Upper lobe of left lung (tissue), 6 donors: ENCODE results near the gene SAMD11. TPM values are rescaled to one million over a fixed set of nuclear protein-coding genes. Genes with fewer than 3 reads are reported as not detected.
"Not testable (repeated sequence)": the region's sequence is repeated elsewhere in the genome, so short reads cannot be mapped to it uniquely, and the experiment has no call there.

ENCODE experiments used
- ATAC-seq, 2 donors: fragments of 200-7000 bp; cut with Tn5 transposase; one replicate each; pipeline ENCODE4 v1.9.1; 2022; ENCODE audit warnings: mild to moderate bottlenecking in 2 of 2, moderate library complexity in 2 of 2; ENCODE audit not compliant: low FRiP score in 2 of 2
- DNase-seq, 2 donors: peaks; one replicate each; pipeline ENCODE4 v3.0.0-alpha.2; 2019 to 2020
- H3K27ac ChIP-seq, 4 donors: fragments of 200-600 bp; sonication (generic); one replicate each; pipeline ENCODE4 v1.5.1; 2016 to 2019
- H3K27me3 ChIP-seq, 4 donors: fragments of 200-600 bp; sonication (generic); one replicate each; pipeline ENCODE4 v1.5.1; 2017 to 2019
- H3K36me3 ChIP-seq, 4 donors: fragments of 200-600 bp; sonication (generic); one replicate each; pipeline ENCODE4 v1.5.1; 2016 to 2019
- H3K4me1 ChIP-seq, 4 donors: fragments of 200-600 bp; sonication (generic); one replicate each; pipeline ENCODE4 v1.5.1; 2018 to 2019
- H3K4me3 ChIP-seq, 4 donors: fragments of 200-600 bp; sonication (generic); one replicate each; pipeline ENCODE4 v1.5.1; 2017 to 2019; ENCODE audit warnings: mild to moderate bottlenecking in 2 of 4, moderate library complexity in 1 of 4
- H3K9me3 ChIP-seq, 4 donors: fragments of 200-600 bp; sonication (generic); one replicate each; pipeline ENCODE4 v1.5.1; 2018 to 2019
- CTCF ChIP-seq, 6 experiments: fragments of 450-650 bp in 4 of 6; fragments of 200-600 bp in 2 of 6; sonication (generic) in 2 of 6; IDR thresholded peaks; one replicate each; pipeline ENCODE4 v1.5.1; 2016 to 2019; ENCODE audit warnings: antibody characterized with exemption in 6 of 6
- EP300 ChIP-seq, 4 donors: sonication (generic); formaldehyde crosslinking; IDR thresholded peaks; one replicate each; pipeline ENCODE4 v1.5.1; 2017; ENCODE audit warnings: antibody characterized with exemption in 4 of 4, control low read depth in 2 of 4
- POLR2A ChIP-seq, 4 donors: fragments of 450-650 bp; IDR thresholded peaks; one replicate each; pipeline ENCODE4 v1.5.1; 2016 to 2017; ENCODE audit warnings: antibody characterized with exemption in 4 of 4, mild to moderate bottlenecking in 2 of 4
- POLR2AphosphoS5 ChIP-seq, 2 donors: sonication (generic); formaldehyde crosslinking; IDR thresholded peaks; one replicate each; pipeline ENCODE4 v1.5.1; 2017; ENCODE audit warnings: antibody characterized with exemption in 2 of 2
- WGBS, 2 donors: methylation state at CpG; one replicate each; pipeline ENCODE4 v1.1.5; 2017 to 2018; 5-methylcytosine and 5-hydroxymethylcytosine counted together
- total RNA-seq, 6 donors: library from RNA; depleted of rRNA in 4 of 6; stranded (reverse); fragments of >200 nt in 4 of 6; gene quantifications; one replicate each; pipeline versions ENCODE4 v1.1.0 to v1.2.1, GENCODE V29; 2016 to 2021
- donor health status: DM: no; HTN: no; CAD: no; lungs with moderate emphysema.
- donor health status: DM: no; HTN: yes; CAD: no; lungs with severe emphysema.

Gene SAMD11
- total RNA-seq, 6 donors from 2014 or later: 1.0 to 9.3 (median 2.4) TPM

DNA sequence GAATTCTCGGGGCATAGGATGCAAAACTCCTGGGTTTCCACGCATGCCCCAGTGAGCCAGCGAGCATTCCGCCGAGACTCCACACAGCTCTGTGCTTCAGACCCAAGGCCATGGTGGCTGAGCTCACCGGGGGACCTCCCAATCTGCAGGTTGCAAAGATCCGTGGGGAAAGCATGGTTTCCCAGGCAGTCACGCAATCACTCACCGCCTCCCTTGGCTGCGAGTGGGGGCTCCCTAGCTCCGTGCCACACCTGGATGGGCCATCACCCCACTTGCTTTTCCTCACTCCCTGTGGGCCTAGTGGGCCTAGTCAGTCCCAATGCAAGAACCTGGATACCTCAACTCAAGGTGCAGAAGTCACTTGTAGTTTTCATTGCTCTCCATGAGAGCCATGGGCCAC, 37.0 kb upstream of the SAMD11 start:
- Histone ChIP-seq H3K27ac (no peak overlapping the region), H3K9me3 (no peaks in the 10 kb centered on the region), H3K27me3 (no peaks in the 10 kb centered on the region), H3K4me3 (no peak overlapping the region), H3K36me3 (no peaks in the 10 kb centered on the region), H3K4me1 (no peaks in the 10 kb centered on the region)
- 83 to 94% methylated on average over 4 to 11 of the region's 11 CpGs for WGBS, 2 donors
- ATAC-seq (no peak), DNase-seq (peak in 1 of 2 donors; percentile 43)
- TF ChIP-seq POLR2AphosphoS5 (IDR thresholded peaks at IDR 0.05): no peak
- no peak for TF ChIP-seq EP300 (IDR thresholded peaks at IDR 0.05)
- TF ChIP-seq POLR2A (IDR thresholded peaks at IDR 0.05): no peak
- no peak for TF ChIP-seq CTCF (IDR thresholded peaks at IDR 0.05)

- Histone ChIP-seq H3K9me3 (no peaks in the 10 kb centered on the region), H3K4me3 (no peak overlapping the region), H3K36me3 (no peaks in the 10 kb centered on the region), H3K4me1 (no peaks in the 10 kb centered on the region), H3K27me3 (no peaks in the 10 kb centered on the region), H3K27ac (no peak overlapping the region)
- no peak for DNase-seq
- TF ChIP-seq EP300 (IDR thresholded peaks at IDR 0.05): no peak
- no peak for TF ChIP-seq CTCF (IDR thresholded peaks at IDR 0.05)
- TF ChIP-seq POLR2A (IDR thresholded peaks at IDR 0.05): no peak
- TF ChIP-seq POLR2AphosphoS5 (IDR thresholded peaks at IDR 0.05): no peak
- ATAC-seq: no peak
Measured at GRCh38 chr1:888297-888696, 35.4 kb upstream of the SAMD11 start.

DNA sequence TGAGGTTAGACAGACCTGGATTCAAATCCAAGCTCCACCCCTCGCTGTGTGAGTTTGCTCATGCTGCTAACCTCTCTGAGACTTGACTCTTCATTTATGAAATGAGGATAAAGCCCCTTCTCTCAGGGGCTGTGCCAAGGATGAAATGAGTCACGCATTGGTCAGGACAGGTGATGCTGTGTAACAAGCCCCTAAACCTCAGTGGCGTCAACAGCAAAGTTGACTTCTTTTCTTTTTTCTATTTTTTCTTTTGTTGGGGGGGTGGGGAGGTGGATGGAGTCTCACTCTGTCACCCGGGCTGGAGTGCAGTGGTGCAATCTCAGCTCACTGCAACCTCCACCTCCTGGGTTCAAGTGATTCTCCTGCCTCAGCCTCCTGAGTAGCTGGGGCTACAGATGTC, 33.9 kb upstream of the SAMD11 start:
- WGBS, 2 donors: 85% methylated on average over 4 of the region's 4 CpGs
- H3K36me3 ChIP-seq, H3K4me1 ChIP-seq, ATAC-seq, H3K4me3 ChIP-seq, DNase-seq, H3K27ac ChIP-seq, H3K9me3 ChIP-seq, H3K27me3 ChIP-seq: not testable (repeated sequence)

DNA sequence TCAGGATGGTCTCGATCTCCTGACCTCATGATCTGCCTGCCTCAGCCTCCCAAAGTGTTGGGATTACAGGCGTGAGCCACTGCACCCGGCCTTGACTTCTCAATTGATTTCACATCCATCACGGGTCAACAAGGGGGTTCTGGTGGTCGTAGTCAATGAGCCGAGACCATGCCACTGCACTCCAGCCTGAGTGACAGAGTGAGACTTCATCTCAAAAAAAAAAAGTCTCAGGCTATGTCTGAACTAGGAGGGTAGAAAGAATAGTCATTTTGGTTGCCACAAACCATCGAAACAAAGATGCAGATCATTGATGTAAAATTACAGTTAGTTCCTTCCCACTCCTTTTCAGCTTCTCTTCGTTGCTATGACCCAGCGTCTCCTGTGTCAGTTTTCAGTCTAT, 33.5 kb upstream of the SAMD11 start:
- H3K4me1 ChIP-seq, H3K36me3 ChIP-seq, H3K4me3 ChIP-seq, H3K27me3 ChIP-seq, DNase-seq, ATAC-seq, H3K9me3 ChIP-seq, H3K27ac ChIP-seq: not testable (repeated sequence)
- whole genome bisulfite sequencing, 2 donors: 82 to 84% methylated on average over 9 of the region's 9 CpGs

GRCh38 chr1:890661-891060, 33.1 kb upstream of the SAMD11 start:
- Histone ChIP-seq H3K4me1 (no peaks in the 10 kb centered on the region), H3K4me3 (no peak overlapping the region), H3K9me3 (no peaks in the 10 kb centered on the region), H3K27me3 (no peaks in the 10 kb centered on the region), H3K36me3 (no peaks in the 10 kb centered on the region), H3K27ac (no peak overlapping the region)
- no peak for DNase-seq
- no peak for ATAC-seq
- TF ChIP-seq CTCF (IDR thresholded peaks at IDR 0.05) (no peak), POLR2A (IDR thresholded peaks at IDR 0.05) (no peak), POLR2AphosphoS5 (IDR thresholded peaks at IDR 0.05) (no peak), EP300 (IDR thresholded peaks at IDR 0.05) (no peak)
- 21 to 29% methylated on average over 3 of the region's 3 CpGs for WGBS, 2 donors

DNA sequence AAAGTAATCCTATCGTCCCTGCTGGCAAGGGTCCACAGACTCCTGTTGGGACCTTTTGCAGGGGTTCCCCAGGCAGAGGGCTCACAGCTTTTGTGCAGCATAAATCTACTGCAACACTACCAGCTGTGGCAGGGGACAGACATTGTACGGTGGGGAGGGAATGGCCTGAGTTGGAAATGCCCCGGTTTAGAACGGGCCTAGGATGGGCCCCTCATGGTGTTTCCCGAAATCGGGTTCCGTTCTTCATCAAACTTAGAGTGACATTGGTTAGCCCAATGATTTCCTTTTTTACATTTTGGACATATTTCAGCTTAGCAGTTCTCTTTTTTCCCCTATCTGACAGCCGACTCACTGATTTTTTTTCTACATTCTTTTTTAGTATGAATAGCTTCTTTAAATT, 26.5 kb upstream of the SAMD11 start:
- TF ChIP-seq POLR2AphosphoS5 (IDR thresholded peaks at IDR 0.05) (no peak), CTCF (IDR thresholded peaks at IDR 0.05) (no peak), EP300 (IDR thresholded peaks at IDR 0.05) (no peak), POLR2A (IDR thresholded peaks at IDR 0.05) (no peak)
- DNase-seq: no peak
- Histone ChIP-seq H3K4me1 (no peaks in the 10 kb centered on the region), H3K36me3 (no peaks in the 10 kb centered on the region), H3K4me3 (no peak overlapping the region), H3K27ac (no peak overlapping the region), H3K9me3 (no peaks in the 10 kb centered on the region), H3K27me3 (no peaks in the 10 kb centered on the region)
- ATAC-seq: no peak
- 49 to 52% methylated on average over 8 of the region's 8 CpGs for WGBS, 2 donors

DNA sequence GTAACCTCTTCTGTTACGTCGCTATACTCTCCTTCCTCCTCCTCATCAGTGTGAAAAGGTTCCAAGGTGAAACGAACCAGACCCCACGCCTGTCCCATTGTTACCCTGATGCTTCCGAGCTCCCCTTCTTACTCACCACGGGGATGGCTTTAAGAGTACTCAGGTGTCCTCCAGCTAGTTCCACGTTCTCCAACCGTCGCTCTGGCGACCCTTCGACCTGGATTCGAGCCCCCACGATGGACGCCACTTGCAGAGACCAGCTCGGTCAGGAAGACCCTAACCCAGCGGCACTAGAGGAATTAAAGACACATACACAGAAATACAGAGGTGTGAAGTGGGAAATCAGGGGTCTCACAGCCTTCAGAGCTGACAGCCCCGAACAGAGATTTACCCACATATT, 25.8 kb upstream of the SAMD11 start:
- WGBS, 2 donors: 65 to 75% methylated on average over 16 to 17 of the region's 17 CpGs

More for the DNA sequence above, 25.8 kb upstream of the SAMD11 start:
- H3K27me3 ChIP-seq, DNase-seq, ATAC-seq, H3K27ac ChIP-seq, H3K4me1 ChIP-seq, H3K9me3 ChIP-seq, H3K4me3 ChIP-seq, H3K36me3 ChIP-seq: not testable (repeated sequence)
